IPS-18a (cell line): Measurements from ENCODE around the gene PRXL2C.
"Not testable (repeated sequence)": the region's sequence is repeated elsewhere in the genome, so short reads cannot be mapped to it uniquely, and the experiment has no call there.

ENCODE experiments used
- H3K27ac ChIP-seq: one replicate; pipeline ENCODE4 v1.5.1; 2013; ENCODE audit warnings: low read length
- H3K27me3 ChIP-seq: one replicate; pipeline ENCODE4 v1.6.1; 2013; ENCODE audit warnings: mild to moderate bottlenecking, low read length; ENCODE audit not compliant: control insufficient read depth, insufficient read depth
- H3K36me3 ChIP-seq: one replicate; pipeline ENCODE4 v1.6.1; 2013; ENCODE audit warnings: low read depth, low read length; ENCODE audit not compliant: control insufficient read depth
- H3K4me1 ChIP-seq: one replicate; pipeline ENCODE4 v1.6.1; 2013; ENCODE audit warnings: low read depth, low read length; ENCODE audit not compliant: control insufficient read depth
- H3K4me3 ChIP-seq: one replicate; pipeline ENCODE4 v1.5.1; 2013; ENCODE audit warnings: low read length
- H3K9ac ChIP-seq: one replicate; pipeline ENCODE4 v1.6.1; 2013; ENCODE audit warnings: mild to moderate bottlenecking, low read length, moderate library complexity
- H3K9me3 ChIP-seq: one replicate; pipeline ENCODE4 v1.6.1; 2013; ENCODE audit warnings: low read depth, low read length; ENCODE audit not compliant: control insufficient read depth

PRXL2C gene, protein sequence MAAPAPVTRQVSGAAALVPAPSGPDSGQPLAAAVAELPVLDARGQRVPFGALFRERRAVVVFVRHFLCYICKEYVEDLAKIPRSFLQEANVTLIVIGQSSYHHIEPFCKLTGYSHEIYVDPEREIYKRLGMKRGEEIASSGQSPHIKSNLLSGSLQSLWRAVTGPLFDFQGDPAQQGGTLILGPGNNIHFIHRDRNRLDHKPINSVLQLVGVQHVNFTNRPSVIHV

DNA sequence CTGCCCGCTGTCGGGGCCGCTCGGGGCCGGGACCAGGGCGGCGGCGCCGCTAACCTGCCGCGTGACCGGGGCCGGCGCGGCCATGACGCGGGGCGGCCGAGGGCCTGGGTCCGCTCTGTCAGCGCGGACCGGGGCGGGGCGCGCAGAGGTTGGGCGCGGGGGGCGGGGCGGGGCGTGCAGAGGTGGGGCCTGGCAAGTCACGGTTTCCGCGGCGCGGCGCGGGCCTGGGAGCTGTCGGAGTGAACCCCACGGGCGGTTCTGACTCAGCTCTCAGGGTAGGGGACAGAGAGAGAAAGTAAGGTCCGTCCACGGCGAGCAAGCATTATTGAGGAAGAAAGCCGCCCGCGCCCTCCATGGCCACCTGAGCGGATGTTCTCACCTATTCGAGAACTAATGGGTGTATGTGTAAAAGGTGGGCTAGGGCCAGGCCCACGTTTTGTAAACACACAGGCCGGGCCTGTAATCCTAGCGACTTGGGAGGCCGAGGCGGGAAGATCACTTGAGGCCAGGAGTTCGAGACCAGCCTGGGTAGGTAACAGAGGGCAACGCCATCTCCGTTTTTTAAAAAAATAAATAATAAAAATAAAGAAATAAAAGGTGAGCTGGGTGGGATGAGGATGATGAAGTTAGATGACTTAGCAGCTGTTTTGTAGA, at the start of gene PRXL2C:
Gene PRXL2C, minus strand, starts transcription at position 120 of the 654 bp plus-strand sequence. Its CDS starts 36 bp downstream, at position 84.
- Histone ChIP-seq H3K9me3 (no peaks in the 10 kb centered on the region), H3K27me3 (no peaks in the 10 kb centered on the region), H3K4me1 (peaks cover 3% of the 10 kb centered on the region), H3K27ac (no peak within 1 kb of the TSS), H3K4me3 (peak within 1 kb of the TSS; percentile 71), H3K9ac (peak within 1 kb of the TSS; percentile 51), H3K36me3 (no peaks in the 10 kb centered on the region)

DNA sequence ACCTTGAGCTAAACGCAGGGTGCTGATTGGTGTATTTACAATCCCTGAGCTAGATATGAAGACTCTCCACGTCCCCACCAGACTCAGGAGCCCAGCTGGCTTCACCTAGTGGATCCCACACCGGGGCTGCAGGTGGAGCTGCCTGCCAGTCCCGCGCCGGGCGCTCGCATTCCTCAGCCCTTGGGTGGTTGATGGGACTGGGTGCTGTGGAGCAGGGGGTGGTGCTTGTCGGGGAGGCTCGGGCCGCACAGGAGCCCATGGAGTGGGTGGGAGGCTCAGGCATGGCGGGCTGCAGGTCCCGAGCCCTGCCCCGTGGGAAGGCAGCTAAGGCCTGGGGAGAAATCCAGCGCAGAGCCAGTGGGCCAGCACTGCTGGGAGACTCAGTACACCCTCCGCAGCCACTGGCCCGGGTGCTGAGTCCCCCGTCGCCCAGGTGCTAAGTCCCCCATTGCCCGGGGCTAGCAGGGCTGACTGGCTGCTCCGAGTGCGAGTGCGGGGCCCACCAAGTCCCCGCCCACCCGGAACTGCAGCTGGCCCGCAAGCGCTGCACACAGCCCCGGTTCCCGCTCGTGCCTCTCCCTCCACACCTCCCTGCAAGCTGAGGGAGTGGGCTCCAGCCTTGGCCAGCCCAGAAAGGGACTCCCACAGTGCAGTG, 45.7 kb upstream of the PRXL2C start:
- not testable (repeated sequence) for H3K36me3 ChIP-seq, H3K4me3 ChIP-seq, H3K27me3 ChIP-seq, H3K9ac ChIP-seq, H3K27ac ChIP-seq, H3K4me1 ChIP-seq
- peaks cover 20% of the 10 kb centered on the region for H3K9me3 ChIP-seq

DNA sequence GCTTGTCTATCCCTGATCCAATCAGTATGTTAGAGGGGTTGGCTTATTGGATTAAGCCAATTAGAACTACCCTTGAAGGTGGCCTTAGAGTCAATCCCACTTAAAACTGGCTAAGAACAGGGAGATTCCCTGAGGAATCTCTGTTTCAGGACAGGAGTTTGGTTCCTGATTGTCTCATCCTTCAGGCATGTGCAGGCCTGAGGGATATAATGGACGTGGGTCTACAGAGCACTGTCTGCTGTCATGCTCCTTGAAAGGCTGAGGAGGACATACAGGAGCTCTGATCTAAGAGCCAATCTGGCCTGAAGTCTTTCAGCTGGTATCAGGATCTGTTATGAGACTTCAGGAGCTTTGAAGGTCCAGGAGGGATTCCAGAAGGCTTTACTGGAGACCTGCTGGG, 36.2 kb upstream of the PRXL2C start:
- peaks cover 10% of the 10 kb centered on the region for H3K9me3 ChIP-seq
- no peak overlapping the region for H3K9ac ChIP-seq
- no peaks in the 10 kb centered on the region for H3K27me3 ChIP-seq
- H3K4me3 ChIP-seq: no peak overlapping the region
- H3K36me3 ChIP-seq: no peaks in the 10 kb centered on the region
- no peak overlapping the region for H3K27ac ChIP-seq
- H3K4me1 ChIP-seq: no peaks in the 10 kb centered on the region

DNA sequence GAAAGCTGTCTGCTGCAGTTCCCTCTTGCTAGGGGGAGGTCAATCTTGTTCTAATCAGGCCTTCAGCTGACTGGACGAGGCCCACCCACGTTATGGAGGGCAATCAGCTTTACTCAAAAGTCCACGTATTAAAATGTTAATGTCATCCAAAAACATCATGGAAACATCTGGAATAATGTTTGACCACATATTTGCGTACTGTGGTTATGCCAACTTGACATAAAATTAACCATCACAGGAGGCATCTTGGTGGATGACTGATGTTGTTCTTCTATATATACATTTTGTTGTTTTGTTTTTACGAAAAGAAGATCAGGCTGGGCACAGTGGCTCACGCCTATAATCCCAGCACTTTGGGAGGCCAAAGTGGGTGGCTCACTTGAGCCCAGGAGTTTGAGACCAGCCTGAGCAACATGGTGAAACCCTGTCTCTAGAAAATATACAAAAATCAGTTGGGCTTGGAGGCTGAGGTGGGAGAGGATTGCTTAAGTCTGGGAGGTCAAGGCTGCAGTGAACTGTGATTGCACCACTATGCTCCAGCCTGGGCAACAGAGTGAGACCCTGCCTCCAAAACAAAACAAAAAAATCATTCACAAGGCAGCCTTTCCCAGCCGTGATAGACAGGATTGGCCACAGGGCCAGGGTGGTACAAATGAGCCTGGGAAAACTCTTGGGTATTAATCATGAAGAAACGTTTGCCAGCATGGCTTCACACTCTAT, 33.8 kb upstream of the PRXL2C start:
- peaks cover 6% of the 10 kb centered on the region for H3K9me3 ChIP-seq
- no peak overlapping the region for H3K4me3 ChIP-seq
- H3K4me1 ChIP-seq: no peaks in the 10 kb centered on the region
- no peaks in the 10 kb centered on the region for H3K27me3 ChIP-seq
- no peaks in the 10 kb centered on the region for H3K36me3 ChIP-seq
- no peak overlapping the region for H3K9ac ChIP-seq
- no peak overlapping the region for H3K27ac ChIP-seq

DNA sequence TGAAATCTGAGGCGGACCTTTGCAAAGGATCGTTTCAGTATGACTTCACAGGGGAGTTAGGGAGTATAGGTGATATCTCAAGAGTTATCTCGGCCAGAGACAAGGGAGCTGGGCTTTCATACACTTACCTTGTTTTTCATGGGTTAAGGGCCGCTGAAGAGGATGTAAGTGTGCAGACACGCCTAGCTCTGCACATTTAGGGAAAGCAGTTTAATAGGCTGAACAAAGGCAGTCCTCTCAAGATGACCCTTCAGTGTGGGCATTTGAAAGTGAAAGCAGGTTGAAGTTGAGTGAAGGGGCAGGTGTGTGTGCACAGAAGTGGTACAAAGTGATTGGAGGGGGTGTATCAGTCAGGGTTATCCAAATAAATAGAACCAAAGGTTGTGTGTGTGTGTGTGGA, 33.1 kb upstream of the PRXL2C start:
- no peak overlapping the region for H3K4me3 ChIP-seq
- no peak overlapping the region for H3K9ac ChIP-seq
- no peaks in the 10 kb centered on the region for H3K27me3 ChIP-seq
- no peak overlapping the region for H3K27ac ChIP-seq
- no peaks in the 10 kb centered on the region for H3K36me3 ChIP-seq
- H3K4me1 ChIP-seq: no peaks in the 10 kb centered on the region
- peaks cover 6% of the 10 kb centered on the region for H3K9me3 ChIP-seq

DNA sequence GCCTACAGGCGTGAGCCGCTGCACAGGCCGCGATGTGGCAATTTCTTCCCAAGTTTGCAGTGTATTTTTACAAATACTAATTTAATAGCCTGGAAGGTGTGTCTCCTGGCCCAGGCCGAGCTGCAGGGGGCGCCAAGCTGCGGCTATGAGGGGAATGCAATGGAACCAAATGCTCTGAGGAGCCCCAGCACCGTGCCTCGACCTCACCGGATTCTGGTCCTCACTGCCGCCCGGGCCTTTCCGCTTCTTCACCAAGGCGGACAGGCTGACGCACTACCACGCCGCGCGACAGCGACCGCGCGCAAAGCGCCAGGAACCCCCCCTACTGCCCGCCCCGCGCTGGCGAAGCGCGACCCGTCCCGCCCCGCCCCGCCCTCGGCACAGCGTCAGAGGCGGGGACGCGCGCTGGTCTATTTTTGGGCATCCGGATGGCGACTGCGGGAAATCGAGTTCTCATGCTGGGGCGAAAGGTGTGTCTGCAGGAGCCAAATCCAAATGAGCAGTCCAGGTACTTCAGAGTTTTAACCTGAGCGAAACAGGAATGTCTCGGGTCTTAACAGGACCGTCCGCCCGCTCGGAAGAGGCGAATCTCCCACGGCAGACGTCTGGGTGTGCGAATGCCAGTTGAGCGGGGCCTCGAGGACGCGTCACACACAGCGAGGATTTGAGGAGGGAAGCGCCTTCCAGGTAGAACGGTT, 31.7 kb upstream of the PRXL2C start:
- Histone ChIP-seq H3K4me3 (peak overlapping the region; percentile 70), H3K27me3 (no peaks in the 10 kb centered on the region), H3K27ac (no peak overlapping the region), H3K4me1 (no peaks in the 10 kb centered on the region), H3K9ac (peak overlapping the region; percentile 24), H3K9me3 (peaks cover 2% of the 10 kb centered on the region), H3K36me3 (no peaks in the 10 kb centered on the region)

DNA sequence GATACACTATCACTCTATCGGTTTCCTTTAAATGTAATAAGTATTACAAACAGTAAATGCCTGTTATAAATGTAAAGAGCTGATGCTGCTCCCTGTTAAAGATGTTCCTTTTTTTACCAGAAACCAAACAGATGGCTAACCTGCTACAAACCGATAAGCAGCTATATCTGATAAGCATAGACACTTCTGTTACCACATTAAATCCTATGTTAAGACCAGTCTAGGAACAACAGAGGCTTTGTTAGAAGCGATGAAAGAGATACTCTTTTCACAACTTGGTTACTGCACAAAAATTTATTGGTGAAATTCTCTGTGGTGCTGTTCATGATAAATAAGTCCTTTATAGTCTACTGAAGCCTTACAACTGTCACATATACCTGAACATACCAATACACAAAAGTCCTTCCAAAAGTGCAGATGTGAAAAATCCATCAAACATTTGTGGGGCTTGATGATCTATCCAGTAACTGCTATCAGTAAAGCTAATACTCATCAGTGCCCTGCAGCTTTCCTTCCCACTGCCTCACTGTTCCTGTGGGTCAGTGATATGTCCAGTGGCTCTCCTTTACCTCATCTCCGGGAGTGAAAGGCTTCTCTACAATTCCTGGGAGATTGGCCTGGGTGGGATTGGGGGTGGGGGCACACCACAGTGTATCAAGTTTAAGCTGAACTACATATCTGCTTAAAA, 25.8 kb upstream of the PRXL2C start:
- Histone ChIP-seq H3K27me3 (no peaks in the 10 kb centered on the region), H3K36me3 (no peaks in the 10 kb centered on the region), H3K4me1 (no peaks in the 10 kb centered on the region), H3K9ac (no peak overlapping the region), H3K9me3 (no peaks in the 10 kb centered on the region), H3K27ac (no peak overlapping the region), H3K4me3 (no peak overlapping the region)

DNA sequence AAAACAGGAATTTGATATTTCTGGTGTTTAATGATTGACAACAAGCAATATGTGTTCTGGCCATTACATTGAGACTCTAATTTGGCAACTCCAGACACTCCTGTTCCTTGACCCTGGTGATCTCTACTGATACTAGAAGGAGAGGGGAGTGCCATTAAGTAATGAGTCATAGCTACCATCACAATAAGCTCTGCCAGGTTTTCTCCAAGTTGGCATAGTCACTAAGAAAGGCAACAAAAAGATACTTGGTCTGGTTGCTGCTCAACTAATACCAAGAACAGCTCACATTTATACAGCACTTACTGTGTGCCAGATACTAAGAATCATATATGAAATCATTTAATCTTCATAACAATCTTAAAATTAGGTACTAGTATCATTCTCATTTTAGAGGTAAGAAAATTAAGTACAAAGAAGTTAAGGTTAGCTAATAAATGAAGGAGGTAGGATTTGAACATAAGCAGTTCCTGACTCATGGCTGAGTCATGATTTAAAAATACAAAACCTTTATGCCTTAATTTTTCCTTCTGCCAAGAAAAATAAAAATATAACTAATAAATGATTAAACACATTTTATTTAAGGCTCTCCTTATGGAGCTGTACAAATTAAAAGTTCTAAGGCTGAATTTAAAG, 19.9 kb upstream of the PRXL2C start:
- Histone ChIP-seq H3K27ac (no peak overlapping the region), H3K9ac (no peak overlapping the region), H3K4me1 (no peaks in the 10 kb centered on the region), H3K27me3 (no peaks in the 10 kb centered on the region), H3K9me3 (no peaks in the 10 kb centered on the region), H3K36me3 (no peaks in the 10 kb centered on the region), H3K4me3 (no peak overlapping the region)

DNA sequence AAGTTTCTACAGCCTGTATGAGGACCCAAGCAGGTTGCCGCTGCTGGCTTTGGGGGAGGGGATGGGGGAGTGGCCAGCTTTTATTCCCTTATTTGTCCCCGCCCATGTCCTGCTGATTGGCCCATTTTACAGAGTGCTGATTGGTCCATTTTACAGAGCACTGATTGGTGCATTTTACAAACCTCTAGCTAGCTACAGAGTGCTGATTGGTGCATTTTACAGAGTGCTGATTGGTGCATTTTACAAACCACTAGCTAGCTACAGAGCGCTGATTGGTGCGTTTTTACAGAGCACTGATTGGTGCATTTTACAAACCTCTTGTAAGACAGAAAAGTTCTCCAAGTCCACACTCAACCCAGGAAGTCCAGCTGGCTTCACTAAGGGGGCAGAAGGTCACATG, 18.7 kb upstream of the PRXL2C start:
- H3K4me1 ChIP-seq, H3K27me3 ChIP-seq: not testable (repeated sequence)

DNA sequence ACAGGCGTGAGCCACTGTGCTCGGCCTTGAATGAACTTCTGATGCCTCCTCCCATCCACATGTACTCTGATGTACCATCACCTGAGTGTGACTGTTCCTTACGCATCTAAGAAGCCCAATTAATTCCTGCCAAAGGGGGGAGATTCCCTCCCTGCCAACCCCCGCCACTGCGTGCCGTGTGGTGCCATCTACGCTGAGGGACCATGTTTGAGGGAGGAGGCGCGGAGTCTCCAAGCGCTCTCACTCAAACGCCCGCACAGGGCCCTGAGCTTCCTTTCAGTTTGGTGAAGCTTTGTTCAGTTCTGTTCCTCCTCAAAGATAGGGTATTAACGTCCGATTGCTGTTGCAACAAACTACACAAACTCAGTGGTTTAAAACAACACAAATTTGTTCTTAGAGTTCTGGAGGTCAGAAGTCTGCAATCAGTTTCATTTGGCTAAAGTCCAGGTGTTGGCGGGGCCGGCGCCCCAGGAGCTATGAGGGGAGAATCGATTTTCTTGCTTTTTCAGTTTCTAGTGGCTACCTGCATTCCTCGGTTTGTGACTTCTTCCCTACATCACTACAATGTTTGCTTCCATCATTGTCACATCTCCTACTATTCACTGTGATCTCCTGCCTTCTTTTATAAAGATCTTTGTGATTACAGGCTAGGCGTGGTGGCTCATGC, 13.9 kb upstream of the PRXL2C start:
- H3K27ac ChIP-seq: no peak overlapping the region
- no peaks in the 10 kb centered on the region for H3K36me3 ChIP-seq
- no peak overlapping the region for H3K9ac ChIP-seq
- no peaks in the 10 kb centered on the region for H3K27me3 ChIP-seq
- no peak overlapping the region for H3K4me3 ChIP-seq
- no peaks in the 10 kb centered on the region for H3K4me1 ChIP-seq
- no peaks in the 10 kb centered on the region for H3K9me3 ChIP-seq

More for the DNA sequence above, 18.7 kb upstream of the PRXL2C start:
- not testable (repeated sequence) for H3K4me3 ChIP-seq, H3K27ac ChIP-seq, H3K36me3 ChIP-seq, H3K9ac ChIP-seq, H3K9me3 ChIP-seq
